ENCODE data around the gene OSBPL8. TPM values are rescaled to one million over a fixed set of nuclear protein-coding genes. Genes with fewer than 3 reads are reported as not detected.

The OSBPL8 gene
- total and polyA plus RNA-seq, 2 experiments from 2014 or later = 78.0 to 124 TPM

DNA sequence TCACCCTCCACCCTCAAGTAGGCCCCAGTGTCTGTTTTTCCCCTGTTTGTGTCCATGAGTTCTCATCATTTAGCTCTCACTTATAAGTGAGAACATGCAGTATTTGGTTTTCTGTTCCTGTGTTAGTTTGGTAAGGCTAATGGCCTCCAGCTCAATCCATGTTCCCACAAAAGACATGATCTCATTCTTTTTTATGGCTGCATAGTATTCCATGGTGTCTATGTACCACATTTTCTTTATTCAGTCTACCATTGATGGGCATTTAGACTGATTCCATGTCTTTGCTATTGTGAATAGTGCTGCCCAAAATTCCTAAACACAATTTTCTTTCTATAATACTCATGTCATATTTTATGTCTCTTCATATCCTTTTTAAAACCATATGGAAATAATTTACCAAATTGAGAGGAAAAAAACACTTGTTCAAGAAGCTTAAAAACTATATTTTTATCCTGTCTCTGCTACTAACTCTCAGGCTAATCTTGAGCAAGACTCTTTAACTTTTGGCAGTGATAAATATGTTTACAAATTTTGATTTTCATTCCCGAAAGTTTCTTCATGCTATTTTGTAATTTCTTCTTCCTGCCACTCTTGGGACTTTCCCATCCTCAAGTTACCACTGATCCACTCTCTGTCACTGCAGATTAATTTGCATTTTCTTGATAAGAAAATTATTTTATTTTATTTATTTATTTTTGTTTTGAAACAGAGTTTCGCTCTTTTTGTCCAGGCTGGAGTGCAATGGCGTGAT lies 28.0 kb upstream of the OSBPL8 start (continued):
- TF ChIP-seq, protein P1, sequence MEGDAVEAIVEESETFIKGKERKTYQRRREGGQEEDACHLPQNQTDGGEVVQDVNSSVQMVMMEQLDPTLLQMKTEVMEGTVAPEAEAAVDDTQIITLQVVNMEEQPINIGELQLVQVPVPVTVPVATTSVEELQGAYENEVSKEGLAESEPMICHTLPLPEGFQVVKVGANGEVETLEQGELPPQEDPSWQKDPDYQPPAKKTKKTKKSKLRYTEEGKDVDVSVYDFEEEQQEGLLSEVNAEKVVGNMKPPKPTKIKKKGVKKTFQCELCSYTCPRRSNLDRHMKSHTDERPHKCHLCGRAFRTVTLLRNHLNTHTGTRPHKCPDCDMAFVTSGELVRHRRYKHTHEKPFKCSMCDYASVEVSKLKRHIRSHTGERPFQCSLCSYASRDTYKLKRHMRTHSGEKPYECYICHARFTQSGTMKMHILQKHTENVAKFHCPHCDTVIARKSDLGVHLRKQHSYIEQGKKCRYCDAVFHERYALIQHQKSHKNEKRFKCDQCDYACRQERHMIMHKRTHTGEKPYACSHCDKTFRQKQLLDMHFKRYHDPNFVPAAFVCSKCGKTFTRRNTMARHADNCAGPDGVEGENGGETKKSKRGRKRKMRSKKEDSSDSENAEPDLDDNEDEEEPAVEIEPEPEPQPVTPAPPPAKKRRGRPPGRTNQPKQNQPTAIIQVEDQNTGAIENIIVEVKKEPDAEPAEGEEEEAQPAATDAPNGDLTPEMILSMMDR (conservative IDR thresholded peaks at IDR 0.05; ENCODE audit: low read depth in 2 of 2) = no peak
- TF ChIP-seq JUNB (IDR thresholded peaks at IDR 0.05; ENCODE audit: unreplicated experiment) (no peak), EZH2 (IDR thresholded peaks at IDR 0.05; ENCODE audit: low read depth, unreplicated experiment) (no peak), ZNF114 (CRISPR knock-in tag; IDR thresholded peaks at IDR 0.05) (no peak), ZNF331 (CRISPR knock-in tag; IDR thresholded peaks at IDR 0.05; ENCODE audit: low read depth) (no peak), STAT1 (IDR thresholded peaks at IDR 0.05; ENCODE audit: unreplicated experiment) (no peak), CREB1 (CRISPR knock-in tag; IDR thresholded peaks at IDR 0.05; ENCODE audit: low read depth) (no peak), POLR2AphosphoS5 (IDR thresholded peaks at IDR 0.05; ENCODE audit: low read depth) (no peak), EZH2phosphoT487 (IDR thresholded peaks at IDR 0.05; ENCODE audit: unreplicated experiment) (no peak), NANOG (IDR thresholded peaks at IDR 0.05; ENCODE audit: borderline replicate concordance) (no peak)

DNA sequence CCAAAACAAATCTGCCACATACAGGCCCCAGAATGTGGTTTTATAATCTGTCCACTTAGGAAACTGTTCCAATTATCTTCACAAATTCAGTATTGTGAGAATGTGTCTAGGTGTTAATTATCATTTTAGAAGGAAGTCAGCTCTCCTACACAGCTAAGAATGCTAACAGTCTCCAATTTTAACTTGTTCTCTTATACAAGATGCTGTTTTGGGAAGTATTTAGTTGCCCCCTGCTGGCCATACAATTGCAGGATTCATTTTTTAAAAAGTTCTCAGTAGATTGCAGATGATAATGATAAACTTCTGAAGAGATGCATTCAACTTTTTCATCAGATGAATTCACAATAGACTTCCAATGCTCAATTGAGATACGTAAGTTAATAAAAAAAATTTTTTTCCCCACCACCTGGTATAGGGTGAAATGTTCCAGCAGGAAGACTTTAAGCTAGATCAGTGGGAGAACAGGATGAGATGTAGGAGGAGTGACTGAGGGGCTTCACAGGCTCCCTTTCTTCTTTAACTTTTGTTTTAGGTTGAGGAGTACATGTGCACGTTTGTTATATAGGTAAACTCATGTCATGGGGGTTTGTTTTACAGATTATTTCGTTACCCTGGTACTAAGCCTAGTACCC lies 27.3 kb upstream of the OSBPL8 start:
- no peaks in the 10 kb centered on the region for H3K4me1 Mint-ChIP-seq
- H3F3A ChIP-seq (replicated peaks; ENCODE audit: low read depth) = no peaks in the 10 kb centered on the region
- no peaks in the 10 kb centered on the region for H3K79me2 ChIP-seq (replicated peaks; ENCODE audit: insufficient read depth)
- no peak for ATAC-seq
- no peaks in the 10 kb centered on the region for H4K20me1 ChIP-seq (replicated peaks; ENCODE audit: insufficient read depth)
- H3K27ac ChIP-seq (ENCODE audit: low read depth) = no peak overlapping the region
- no peak overlapping the region for H3K27ac Mint-ChIP-seq
- no peak for TF ChIP-seq ZNF331 (CRISPR knock-in tag; IDR thresholded peaks at IDR 0.05; ENCODE audit: low read depth)
- TF ChIP-seq, protein P1 (conservative IDR thresholded peaks at IDR 0.05; ENCODE audit: low read depth in 2 of 2) = peak; percentile 59 to 86
- no peaks in the 10 kb centered on the region for H3K9me3 Mint-ChIP-seq
- H3K36me3 ChIP-seq (ENCODE audit: insufficient read depth) = no peaks in the 10 kb centered on the region
- no peak overlapping the region for H3K4me3 ChIP-seq
- H3K36me3 Mint-ChIP-seq (ENCODE audit: low read depth) = no peaks in the 10 kb centered on the region
- no peaks in the 10 kb centered on the region for H3K4me1 ChIP-seq (ENCODE audit: insufficient read depth)
- no peak overlapping the region for H3K4me3 Mint-ChIP-seq
- DNase-seq (ENCODE audit: low spot score) = peak; percentile 73
- no peaks in the 10 kb centered on the region for H3K27me3 ChIP-seq (ENCODE audit: insufficient read depth)
- H3K9me2 ChIP-seq (ENCODE audit: insufficient read depth) = no peaks in the 10 kb centered on the region
- no peaks in the 10 kb centered on the region for H3K27me3 Mint-ChIP-seq (ENCODE audit: insufficient read depth, low read depth, poor library complexity)
- H3K4me2 ChIP-seq = no peak overlapping the region
- H2AFZ ChIP-seq = no peak overlapping the region

All from GM23338 (cell line).